HepG2 (cell line): ENCODE results near the gene IL4I1. TPM values are rescaled to one million over a fixed set of nuclear protein-coding genes. Genes with fewer than 3 reads are reported as not detected.

Experiments
- DMAP1 ChIP-seq: IDR thresholded peaks from 2 replicates; pipeline ENCODE4 v1.6.1; 2016
- HDAC2 ChIP-seq: sonication (generic); formaldehyde crosslinking; IDR thresholded peaks from 2 replicates; pipeline ENCODE4 v1.4.0; 2020; ENCODE audit warnings: missing genetic modification reagents
- HOXD1 ChIP-seq: sonication (generic); formaldehyde crosslinking; IDR thresholded peaks from 2 replicates; pipeline ENCODE4 v1.5.0; 2020; ENCODE audit warnings: missing genetic modification reagents
- MED1 ChIP-seq: sonication (generic); formaldehyde crosslinking; IDR thresholded peaks from 2 replicates; pipeline ENCODE4 v1.4.0; 2020; ENCODE audit warnings: missing genetic modification reagents
- NFKB2 ChIP-seq: sonication (generic); formaldehyde crosslinking; IDR thresholded peaks from 2 replicates; pipeline ENCODE4 v1.4.0; 2020; ENCODE audit warnings: missing genetic modification reagents, borderline replicate concordance
- NKX3-1 ChIP-seq: sonication (generic); formaldehyde crosslinking; IDR thresholded peaks from 2 replicates; pipeline ENCODE4 v1.5.0; 2020; ENCODE audit warnings: missing genetic modification reagents
- POLR2G ChIP-seq: fragments of 200-400 bp; formaldehyde crosslinking; IDR thresholded peaks from 2 replicates; pipeline ENCODE4 v1.6.1; 2018; ENCODE audit warnings: mild to moderate bottlenecking, low read depth, low read length, moderate library complexity
- RFXANK ChIP-seq: IDR thresholded peaks from 2 replicates; pipeline ENCODE4 v1.6.1; 2016
- SATB2 ChIP-seq: sonication (generic); formaldehyde crosslinking; IDR thresholded peaks from 2 replicates; pipeline ENCODE4 v1.5.0; 2020; ENCODE audit warnings: missing genetic modification reagents
- SOX5 ChIP-seq: IDR thresholded peaks from 2 replicates; pipeline ENCODE4 v1.6.1; 2016; ENCODE audit warnings: borderline replicate concordance
- SRF ChIP-seq: IDR thresholded peaks from 2 replicates; pipeline ENCODE4 v1.6.1; 2011; ENCODE audit warnings: mild to moderate bottlenecking, low read depth, low read length, moderate library complexity
- TBP ChIP-seq: sonication (generic); formaldehyde crosslinking; IDR thresholded peaks from 2 replicates; pipeline ENCODE4 v1.5.0; 2020; ENCODE audit warnings: missing genetic modification reagents
- ZIK1 ChIP-seq: sonication (generic); formaldehyde crosslinking; IDR thresholded peaks from 2 replicates; pipeline ENCODE4 v1.5.0; 2020; ENCODE audit warnings: mild to moderate bottlenecking, low read depth, missing genetic modification reagents, borderline replicate concordance
- ZMAT3 ChIP-seq: sonication (generic); formaldehyde crosslinking; conservative IDR thresholded peaks from 2 replicates; pipeline ENCODE4 v1.7.0; 2021; ENCODE audit warnings: missing genetic modification reagents
- ZNF180 ChIP-seq: sonication (generic); formaldehyde crosslinking; IDR thresholded peaks from 2 replicates; pipeline ENCODE4 v1.4.0; 2020; ENCODE audit warnings: low read depth, missing genetic modification reagents, borderline replicate concordance
- ZNF3 ChIP-seq: IDR thresholded peaks from 2 replicates; pipeline ENCODE4 v1.7.0; 2017; ENCODE audit warnings: inconsistent platforms
- ZNF430 ChIP-seq: sonication (generic); formaldehyde crosslinking; IDR thresholded peaks from 2 replicates; pipeline ENCODE4 v1.9.0; 2021; ENCODE audit warnings: mild to moderate bottlenecking, missing genetic modification reagents
- ZNF776 ChIP-seq: sonication (generic); formaldehyde crosslinking; IDR thresholded peaks from 2 replicates; pipeline ENCODE4 v1.4.0; 2020; ENCODE audit warnings: mild to moderate bottlenecking, missing genetic modification reagents
- ZNF790 ChIP-seq: sonication (generic); formaldehyde crosslinking; IDR thresholded peaks from 2 replicates; pipeline ENCODE4 v1.8.0; 2022; ENCODE audit warnings: missing genetic modification reagents, mild to moderate bottlenecking, borderline replicate concordance
- ZNF816 ChIP-seq: sonication (generic); formaldehyde crosslinking; IDR thresholded peaks from 2 replicates; pipeline ENCODE4 v1.8.0; 2022; ENCODE audit warnings: missing genetic modification reagents, mild to moderate bottlenecking, borderline replicate concordance
- ZNF841 ChIP-seq: sonication (generic); formaldehyde crosslinking; IDR thresholded peaks from 2 replicates; pipeline ENCODE4 v1.8.1; 2023; ENCODE audit warnings: missing genetic modification reagents, borderline replicate concordance
- polyA plus RNA-seq, 8 experiments: library from polyadenylated mRNA; depleted of rRNA in 3 of 8; stranded (reverse) in 7 of 8; unstranded in 1 of 8; fragments of >200 nt; fragmentation: Illumina TruSeq in 4 of 8; extraction: Trizol in 4 of 8; gene quantifications; 2 replicates each; pipeline versions ENCODE4 v1.2.1 to v1.2.3, GENCODE V29; 2011 to 2016; ENCODE audit warnings: low read depth in 4 of 8, missing spikeins in 1 of 8, mixed read lengths in 1 of 8; ENCODE audit not compliant: insufficient read depth in 1 of 8
- total RNA-seq, 5 experiments: library from RNA; depleted of rRNA; stranded (reverse); fragments of >200 nt; fragmentation: Illumina TruSeq; extraction: Trizol; gene quantifications; 2 replicates each; pipeline ENCODE4 v1.2.3, GENCODE V29; 2016; ENCODE audit warnings: low read depth in 1 of 5
- TF ChIP-seq, protein P1 (sequence below): sonication (generic); formaldehyde crosslinking; IDR thresholded peaks from 2 replicates; pipeline ENCODE4 v1.4.0; 2020; ENCODE audit warnings: missing genetic modification reagents, mild to moderate bottlenecking, borderline replicate concordance
- TF ChIP-seq, protein P2 (sequence below): sonication (generic); formaldehyde crosslinking; IDR thresholded peaks from 2 replicates; pipeline ENCODE4 v1.4.0; 2020; ENCODE audit warnings: missing genetic modification reagents

The IL4I1 gene
- total and polyA plus RNA-seq, 2 of the 13 experiments (the other 11 are each of a cell fraction or from before 2014, with no cell fraction given): not detected

GRCh38 chr19:49850487-49851342 is 46.0 kb downstream of the IL4I1 start, which contains the start of gene PTOV1 (continued):
- TF ChIP-seq SOX5 (CRISPR knock-in tag): 0 out of 2 replicates have a peak, but pooled peaks have one; percentile 7
- 0 out of 2 replicates have a peak, but pooled peaks have one; percentile 79 for TF ChIP-seq ZNF776 (CRISPR knock-in tag)
- TF ChIP-seq MED1 (CRISPR knock-in tag): peak; percentile 51
- TF ChIP-seq TBP (CRISPR knock-in tag): 0 out of 2 replicates have a peak, but pooled peaks have one; percentile 77
- TF ChIP-seq DMAP1 (CRISPR knock-in tag): peak; percentile 88
- peak; percentile 41; the same call in 1 of the 2 replicates for TF ChIP-seq HOXD1 (CRISPR knock-in tag)
- peak; percentile 58; the same call in 1 of the 2 replicates for TF ChIP-seq ZIK1 (CRISPR knock-in tag)
- TF ChIP-seq, protein P1, sequence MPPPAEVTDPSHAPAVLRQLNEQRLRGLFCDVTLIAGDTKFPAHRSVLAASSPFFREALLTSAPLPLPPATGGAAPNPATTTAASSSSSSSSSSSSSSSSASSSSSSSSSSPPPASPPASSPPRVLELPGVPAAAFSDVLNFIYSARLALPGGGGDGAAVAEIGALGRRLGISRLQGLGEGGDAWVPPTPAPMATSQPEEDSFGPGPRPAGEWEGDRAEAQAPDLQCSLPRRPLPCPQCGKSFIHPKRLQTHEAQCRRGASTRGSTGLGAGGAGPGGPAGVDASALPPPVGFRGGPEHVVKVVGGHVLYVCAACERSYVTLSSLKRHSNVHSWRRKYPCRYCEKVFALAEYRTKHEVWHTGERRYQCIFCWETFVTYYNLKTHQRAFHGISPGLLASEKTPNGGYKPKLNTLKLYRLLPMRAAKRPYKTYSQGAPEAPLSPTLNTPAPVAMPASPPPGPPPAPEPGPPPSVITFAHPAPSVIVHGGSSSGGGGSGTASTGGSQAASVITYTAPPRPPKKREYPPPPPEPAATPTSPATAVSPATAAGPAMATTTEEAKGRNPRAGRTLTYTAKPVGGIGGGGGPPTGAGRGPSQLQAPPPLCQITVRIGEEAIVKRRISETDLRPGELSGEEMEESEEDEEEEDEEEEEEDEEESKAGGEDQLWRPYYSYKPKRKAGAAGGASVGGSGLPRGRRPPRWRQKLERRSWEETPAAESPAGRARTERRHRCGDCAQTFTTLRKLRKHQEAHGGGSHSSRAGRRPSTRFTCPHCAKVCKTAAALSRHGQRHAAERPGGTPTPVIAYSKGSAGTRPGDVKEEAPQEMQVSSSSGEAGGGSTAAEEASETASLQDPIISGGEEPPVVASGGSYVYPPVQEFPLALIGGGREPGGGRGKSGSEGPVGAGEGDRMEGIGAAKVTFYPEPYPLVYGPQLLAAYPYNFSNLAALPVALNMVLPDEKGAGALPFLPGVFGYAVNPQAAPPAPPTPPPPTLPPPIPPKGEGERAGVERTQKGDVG (CRISPR knock-in tag): no peak
- no peak for TF ChIP-seq ZNF3 (CRISPR knock-in tag)
- TF ChIP-seq POLR2G: peak; percentile 79
- TF ChIP-seq HDAC2 (CRISPR knock-in tag): no peak
- TF ChIP-seq ZNF816: 0 out of 2 replicates have a peak, but pooled peaks have one; percentile 10
- TF ChIP-seq ZNF430: 0 out of 2 replicates have a peak, but pooled peaks have one; percentile 19
- no peak for TF ChIP-seq ZNF180
- TF ChIP-seq RFXANK: no peak
- TF ChIP-seq, protein P2, sequence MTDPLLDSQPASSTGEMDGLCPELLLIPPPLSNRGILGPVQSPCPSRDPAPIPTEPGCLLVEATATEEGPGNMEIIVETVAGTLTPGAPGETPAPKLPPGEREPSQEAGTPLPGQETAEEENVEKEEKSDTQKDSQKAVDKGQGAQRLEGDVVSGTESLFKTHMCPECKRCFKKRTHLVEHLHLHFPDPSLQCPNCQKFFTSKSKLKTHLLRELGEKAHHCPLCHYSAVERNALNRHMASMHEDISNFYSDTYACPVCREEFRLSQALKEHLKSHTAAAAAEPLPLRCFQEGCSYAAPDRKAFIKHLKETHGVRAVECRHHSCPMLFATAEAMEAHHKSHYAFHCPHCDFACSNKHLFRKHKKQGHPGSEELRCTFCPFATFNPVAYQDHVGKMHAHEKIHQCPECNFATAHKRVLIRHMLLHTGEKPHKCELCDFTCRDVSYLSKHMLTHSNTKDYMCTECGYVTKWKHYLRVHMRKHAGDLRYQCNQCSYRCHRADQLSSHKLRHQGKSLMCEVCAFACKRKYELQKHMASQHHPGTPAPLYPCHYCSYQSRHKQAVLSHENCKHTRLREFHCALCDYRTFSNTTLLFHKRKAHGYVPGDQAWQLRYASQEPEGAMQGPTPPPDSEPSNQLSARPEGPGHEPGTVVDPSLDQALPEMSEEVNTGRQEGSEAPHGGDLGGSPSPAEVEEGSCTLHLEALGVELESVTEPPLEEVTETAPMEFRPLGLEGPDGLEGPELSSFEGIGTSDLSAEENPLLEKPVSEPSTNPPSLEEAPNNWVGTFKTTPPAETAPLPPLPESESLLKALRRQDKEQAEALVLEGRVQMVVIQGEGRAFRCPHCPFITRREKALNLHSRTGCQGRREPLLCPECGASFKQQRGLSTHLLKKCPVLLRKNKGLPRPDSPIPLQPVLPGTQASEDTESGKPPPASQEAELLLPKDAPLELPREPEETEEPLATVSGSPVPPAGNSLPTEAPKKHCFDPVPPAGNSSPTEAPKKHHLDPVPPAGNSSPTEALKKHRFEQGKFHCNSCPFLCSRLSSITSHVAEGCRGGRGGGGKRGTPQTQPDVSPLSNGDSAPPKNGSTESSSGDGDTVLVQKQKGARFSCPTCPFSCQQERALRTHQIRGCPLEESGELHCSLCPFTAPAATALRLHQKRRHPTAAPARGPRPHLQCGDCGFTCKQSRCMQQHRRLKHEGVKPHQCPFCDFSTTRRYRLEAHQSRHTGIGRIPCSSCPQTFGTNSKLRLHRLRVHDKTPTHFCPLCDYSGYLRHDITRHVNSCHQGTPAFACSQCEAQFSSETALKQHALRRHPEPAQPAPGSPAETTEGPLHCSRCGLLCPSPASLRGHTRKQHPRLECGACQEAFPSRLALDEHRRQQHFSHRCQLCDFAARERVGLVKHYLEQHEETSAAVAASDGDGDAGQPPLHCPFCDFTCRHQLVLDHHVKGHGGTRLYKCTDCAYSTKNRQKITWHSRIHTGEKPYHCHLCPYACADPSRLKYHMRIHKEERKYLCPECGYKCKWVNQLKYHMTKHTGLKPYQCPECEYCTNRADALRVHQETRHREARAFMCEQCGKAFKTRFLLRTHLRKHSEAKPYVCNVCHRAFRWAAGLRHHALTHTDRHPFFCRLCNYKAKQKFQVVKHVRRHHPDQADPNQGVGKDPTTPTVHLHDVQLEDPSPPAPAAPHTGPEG (CRISPR knock-in tag): 0 out of 2 replicates have a peak, but pooled peaks have one; percentile 59
- no peak for TF ChIP-seq ZNF790
- TF ChIP-seq ZNF841 (CRISPR knock-in tag): no peak
- TF ChIP-seq ZMAT3: no peak
- TF ChIP-seq SATB2 (CRISPR knock-in tag): no peak
- no peak for TF ChIP-seq SRF
- TF ChIP-seq NFKB2: peak; percentile 52; the same call in 1 of the 2 replicates
- no peak for TF ChIP-seq NKX3-1
